ENCODE data around the gene BAK1. TPM values are rescaled to one million over a fixed set of nuclear protein-coding genes. Genes with fewer than 3 reads are reported as not detected.
"Not testable (repeated sequence)": the region's sequence is repeated elsewhere in the genome, so short reads cannot be mapped to it uniquely, and the experiment has no call there.

Gene BAK1
- total RNA-seq, 1 experiment from 2014 or later = 14.6 TPM

GRCh38 chr6:33609528-33609927 lies 29.5 kb upstream of the BAK1 start:
- DNase-seq (ENCODE audit: extremely low read depth, low read depth) = no peak

GRCh38 chr6:33609019-33609418 lies 28.9 kb upstream of the BAK1 start:
- DNase-seq (ENCODE audit: extremely low read depth, low read depth) = no peak

- DNase-seq (ENCODE audit: extremely low read depth, low read depth) = no peak
These were observed 27.7 kb upstream of the BAK1 start for GRCh38 chr6:33607784-33608161.

GRCh38 chr6:33607126-33607783 lies 27.2 kb upstream of the BAK1 start:
- no peak for DNase-seq (ENCODE audit: extremely low read depth, low read depth)

- no peak for DNase-seq (ENCODE audit: extremely low read depth, low read depth)
These were observed 26.6 kb upstream of the BAK1 start for GRCh38 chr6:33606642-33607041.

- DNase-seq (ENCODE audit: extremely low read depth, low read depth) = no peak
These were observed 25.1 kb upstream of the BAK1 start for GRCh38 chr6:33604941-33605854.

- DNase-seq (ENCODE audit: extremely low read depth, low read depth) = no peak
These were observed 22.1 kb upstream of the BAK1 start for GRCh38 chr6:33602180-33602579.

GRCh38 chr6:33600761-33601160 lies 20.7 kb upstream of the BAK1 start:
- DNase-seq (ENCODE audit: extremely low read depth, low read depth) = no peak

- DNase-seq (ENCODE audit: extremely low read depth, low read depth) = no peak
These were observed 19.4 kb upstream of the BAK1 start for GRCh38 chr6:33599413-33599938.

- DNase-seq (ENCODE audit: extremely low read depth, low read depth) = no peak
These were observed 17.7 kb upstream of the BAK1 start for GRCh38 chr6:33597551-33598322.

- not testable (repeated sequence) for DNase-seq (ENCODE audit: extremely low read depth, low read depth)
These were observed 16.8 kb upstream of the BAK1 start for GRCh38 chr6:33596894-33597293.

GRCh38 chr6:33595001-33595846 lies 15.1 kb upstream of the BAK1 start:
- DNase-seq (ENCODE audit: extremely low read depth, low read depth) = no peak

GRCh38 chr6:33593414-33593727 lies 13.3 kb upstream of the BAK1 start:
- no peak for DNase-seq (ENCODE audit: extremely low read depth, low read depth)

GRCh38 chr6:33592595-33593413 lies 12.7 kb upstream of the BAK1 start:
- DNase-seq (ENCODE audit: extremely low read depth, low read depth) = no peak

GRCh38 chr6:33592280-33592594 lies 12.2 kb upstream of the BAK1 start:
- no peak for DNase-seq (ENCODE audit: extremely low read depth, low read depth)

GRCh38 chr6:33591424-33592032 lies 11.5 kb upstream of the BAK1 start:
- no peak for DNase-seq (ENCODE audit: extremely low read depth, low read depth)

GRCh38 chr6:33590531-33591198 lies 10.6 kb upstream of the BAK1 start:
- DNase-seq (ENCODE audit: extremely low read depth, low read depth) = no peak

GRCh38 chr6:33589731-33590530 lies 9.9 kb upstream of the BAK1 start:
- peak; percentile 47 for DNase-seq (ENCODE audit: extremely low read depth, low read depth)

All from NCI-H460 (cell line).